HG03571 (cell line): Measurements from ENCODE around the gene SMCO2.

Experiments used
- ATAC-seq: cut with Tn5 transposase; IDR thresholded peaks from one replicate; pipeline ENCODE4 v1.9.1; 2021; ENCODE audit not compliant: unreplicated experiment

SMCO2 gene

DNA sequence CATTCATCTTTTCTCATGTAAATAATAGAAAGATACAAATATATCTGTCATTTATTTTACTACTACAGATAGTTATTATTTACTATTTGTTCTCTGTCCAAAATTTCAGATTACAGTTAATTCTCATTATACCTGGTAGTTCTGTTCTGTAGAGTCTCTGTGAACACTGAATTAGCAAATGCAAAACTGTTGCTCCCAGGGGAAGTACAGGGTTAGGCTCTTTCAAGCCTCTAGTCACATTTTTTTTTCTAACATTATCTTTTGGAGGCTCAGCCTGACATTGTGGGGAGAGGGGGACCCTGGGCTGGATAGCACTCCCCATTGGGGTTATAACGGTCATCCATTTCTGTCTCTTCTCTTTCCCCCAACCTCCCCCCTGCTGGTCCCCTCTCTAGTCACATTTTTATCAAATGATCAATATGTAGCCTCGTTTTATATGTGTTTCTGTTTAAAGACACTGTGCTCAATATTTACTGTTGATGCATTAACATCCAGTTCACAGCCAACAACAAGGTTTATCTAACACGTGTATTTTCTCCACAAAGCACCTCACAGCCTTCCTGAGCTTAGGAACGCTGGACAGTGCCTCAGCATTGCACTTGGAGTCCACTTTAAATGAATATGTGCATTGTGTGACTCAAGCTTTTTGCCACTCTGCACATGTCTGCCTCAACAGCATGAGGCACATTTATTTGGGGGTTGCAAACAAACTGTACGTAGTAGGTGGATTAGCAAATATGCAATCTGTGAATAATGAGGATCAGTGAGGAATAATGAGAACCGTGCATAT is 4.7 kb downstream of the SMCO2 start:
- no peak for ATAC-seq

GRCh38 chr12:27453421-27453820 is 6.9 kb downstream of the SMCO2 start:
- ATAC-seq = no peak

DNA sequence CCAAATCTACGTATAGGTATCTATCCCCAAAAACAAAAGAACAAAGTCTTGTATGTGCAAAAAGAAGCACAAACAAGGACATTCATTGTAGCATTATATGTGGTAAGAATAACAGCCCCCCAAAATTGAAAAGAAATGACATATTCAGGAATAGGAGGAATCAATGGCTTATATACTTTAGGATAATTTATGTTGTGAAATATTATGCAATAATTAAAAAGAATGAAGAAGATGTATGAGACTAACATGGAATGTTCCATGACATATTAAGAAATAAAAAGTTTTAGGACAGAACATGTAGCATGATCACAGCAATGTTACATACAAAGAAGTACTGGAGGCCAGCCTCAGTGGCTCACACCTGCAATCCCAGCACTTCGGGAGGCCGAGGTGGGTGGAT is 9.1 kb downstream of the SMCO2 start:
- no peak for ATAC-seq

DNA sequence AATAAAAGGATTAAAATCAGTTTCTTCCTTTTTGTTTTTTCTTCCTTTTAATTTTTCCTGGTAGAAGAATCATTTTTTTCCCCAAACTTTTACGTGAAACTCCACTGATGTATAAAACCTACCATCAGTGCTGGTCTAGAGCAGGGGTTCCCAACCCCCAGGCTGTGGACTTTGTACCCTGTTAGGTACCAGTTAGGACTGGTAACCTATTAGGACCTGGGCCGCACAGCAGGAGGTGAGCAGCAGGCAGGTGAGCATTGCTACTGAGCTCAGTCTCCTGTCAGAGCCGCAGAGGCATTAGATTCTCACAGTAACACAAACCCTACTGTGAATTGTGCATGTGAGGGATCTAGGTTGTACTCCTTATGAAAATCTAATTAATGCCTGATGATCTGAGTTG is 10.1 kb downstream of the SMCO2 start:
- no peak for ATAC-seq

- ATAC-seq = no peak
These were observed 14.0 kb downstream of the SMCO2 start for GRCh38 chr12:27460471-27460978.

- no peak for ATAC-seq
These were observed 15.7 kb downstream of the SMCO2 start for GRCh38 chr12:27462151-27462694.

GRCh38 chr12:27462851-27463250 is 16.3 kb downstream of the SMCO2 start:
- no peak for ATAC-seq

- ATAC-seq = no peak
These were observed 17.1 kb downstream of the SMCO2 start for GRCh38 chr12:27463511-27464219.

DNA sequence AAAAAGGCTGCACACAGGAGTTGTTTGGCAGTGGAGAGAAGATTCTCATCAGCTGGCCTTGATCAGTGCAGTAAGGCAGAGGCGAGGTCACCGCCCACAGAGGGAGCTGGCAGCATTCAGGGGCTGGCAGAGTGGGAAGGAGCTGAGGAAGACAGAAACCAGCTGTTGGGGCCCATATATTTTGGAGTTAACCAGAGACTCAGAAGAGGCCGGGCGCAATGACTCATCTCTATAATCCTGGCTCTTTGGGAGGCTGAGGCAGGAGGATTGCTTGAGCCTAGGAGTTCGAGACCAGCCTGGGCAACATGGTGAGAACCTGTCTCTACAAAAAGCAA is 17.7 kb downstream of the SMCO2 start:
- ATAC-seq = no peak

DNA sequence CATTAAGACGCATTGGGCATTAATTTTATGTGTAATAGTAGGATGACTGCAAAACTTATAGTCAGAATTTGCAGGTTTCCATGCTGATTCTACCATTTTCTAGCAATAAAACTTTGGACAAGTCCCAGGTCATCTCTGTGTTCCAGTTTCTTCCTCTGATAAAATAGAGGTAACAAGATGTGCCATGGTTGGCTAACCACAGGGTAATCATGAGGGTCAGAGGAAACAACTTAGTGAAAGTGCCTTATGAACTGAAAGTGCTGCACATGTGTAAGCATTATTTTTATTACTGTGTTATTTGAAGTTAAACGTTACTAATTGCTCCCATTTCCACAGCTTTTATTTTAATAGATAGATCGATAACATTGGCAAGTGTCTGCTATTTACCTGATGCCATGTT is 21.1 kb downstream of the SMCO2 start:
- ATAC-seq = peak; percentile 71

GRCh38 chr12:27468241-27468640 is 21.7 kb downstream of the SMCO2 start:
- no peak for ATAC-seq

- no peak for ATAC-seq
These were observed 22.7 kb downstream of the SMCO2 start for GRCh38 chr12:27469176-27469736.

DNA sequence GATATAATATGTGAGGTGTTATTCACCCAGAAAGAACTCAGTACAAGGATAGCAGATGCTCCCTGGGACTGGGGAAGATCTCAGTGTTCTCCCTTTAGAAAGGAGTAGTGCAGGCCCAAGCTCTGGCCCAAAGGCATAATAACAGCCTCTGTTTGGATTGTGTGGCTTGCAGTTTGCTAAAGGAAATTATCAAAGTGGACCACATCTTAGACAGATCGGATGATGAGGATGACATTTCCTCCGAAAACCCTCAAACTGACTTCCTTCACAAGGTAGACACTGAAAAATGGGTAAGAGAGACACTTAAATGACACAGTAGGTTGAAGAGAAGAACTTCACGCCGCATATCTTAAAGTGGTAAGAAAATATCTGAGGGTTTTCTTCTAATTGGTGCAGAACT is 26.1 kb downstream of the SMCO2 start:
- ATAC-seq = no peak

DNA sequence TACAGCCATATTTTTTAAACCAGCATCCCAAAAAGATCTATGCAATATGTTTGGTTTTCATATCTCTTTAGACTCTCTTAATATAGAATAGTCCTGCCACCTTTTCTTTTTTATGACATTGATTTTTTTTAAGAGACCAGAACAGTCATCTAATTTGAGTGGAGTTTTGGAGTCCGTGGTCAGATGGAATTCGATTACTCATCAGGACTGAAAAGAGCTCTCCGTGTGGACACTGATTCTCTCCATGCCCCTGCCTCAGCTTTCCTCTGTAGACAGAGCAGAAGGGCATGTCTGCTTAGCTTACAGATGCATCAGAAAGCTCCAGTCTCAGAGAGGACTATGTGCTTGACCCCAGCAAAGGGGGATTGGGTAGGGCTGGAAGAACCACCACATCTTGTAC is 27.8 kb downstream of the SMCO2 start:
- no peak for ATAC-seq

- no peak for ATAC-seq
These were observed 30.5 kb downstream of the SMCO2 start for GRCh38 chr12:27477049-27477448.

DNA sequence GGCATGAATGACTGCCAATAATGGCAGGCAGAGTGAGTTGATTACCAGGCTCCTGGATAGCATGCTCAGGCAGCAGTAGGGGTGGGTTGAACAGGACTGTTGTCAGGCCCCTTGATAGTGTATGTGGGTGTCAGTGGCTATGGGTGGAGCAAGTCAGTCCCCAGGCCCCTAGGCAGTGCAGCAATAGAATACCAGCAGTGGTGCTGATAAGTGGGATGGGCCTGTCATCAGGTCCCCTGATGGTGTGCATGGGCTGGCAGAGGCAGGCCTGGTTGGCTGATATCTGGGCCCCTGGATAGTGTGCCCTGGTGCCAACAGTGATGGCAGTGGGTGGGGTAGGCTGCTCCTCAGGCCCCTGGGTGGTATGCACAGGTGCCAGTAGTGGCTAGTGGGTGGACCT is 32.4 kb downstream of the SMCO2 start:
- no peak for ATAC-seq

DNA sequence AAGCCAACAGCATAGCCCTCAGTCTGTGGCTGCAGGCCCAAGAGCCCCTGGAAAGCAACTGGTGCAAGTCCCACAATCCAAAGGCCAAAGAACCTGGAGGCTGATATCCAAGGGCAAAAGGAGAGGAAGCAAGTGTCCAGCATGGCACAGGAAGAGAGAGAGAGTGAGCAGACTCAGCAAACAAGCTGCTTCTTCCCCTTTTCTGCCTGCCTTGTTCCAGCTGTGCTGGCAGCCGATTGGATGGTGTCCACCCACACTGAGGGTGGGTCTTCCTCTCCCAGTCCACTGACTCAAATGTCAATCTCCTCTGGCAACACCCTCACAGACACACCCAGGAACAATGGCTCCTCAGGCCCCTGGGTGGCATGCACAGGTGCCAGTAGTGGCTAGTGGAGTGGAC is 33.5 kb downstream of the SMCO2 start:
- no peak for ATAC-seq

DNA sequence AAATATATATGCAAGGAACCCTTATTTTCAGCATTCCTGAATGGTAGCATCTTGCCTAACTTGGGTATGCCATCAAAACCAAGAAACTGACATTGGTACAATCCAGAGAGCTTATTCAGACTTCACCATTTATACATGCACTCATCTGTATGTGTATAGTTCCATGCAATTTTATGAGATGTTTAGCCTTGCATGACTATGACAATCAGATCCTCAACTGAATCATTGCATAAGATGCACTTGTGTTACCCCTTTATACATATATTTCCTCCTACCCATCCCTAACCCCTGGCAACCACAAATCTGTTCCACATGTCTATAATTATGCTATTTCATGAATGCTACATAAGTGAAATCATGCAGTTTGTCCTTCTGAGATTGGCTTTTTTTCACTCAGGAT is 40.4 kb downstream of the SMCO2 start:
- no peak for ATAC-seq

GRCh38 chr12:27488479-27488878 is 41.9 kb downstream of the SMCO2 start:
- ATAC-seq = no peak

- no peak for ATAC-seq
These were observed 44.7 kb downstream of the SMCO2 start for GRCh38 chr12:27491226-27491625.

DNA sequence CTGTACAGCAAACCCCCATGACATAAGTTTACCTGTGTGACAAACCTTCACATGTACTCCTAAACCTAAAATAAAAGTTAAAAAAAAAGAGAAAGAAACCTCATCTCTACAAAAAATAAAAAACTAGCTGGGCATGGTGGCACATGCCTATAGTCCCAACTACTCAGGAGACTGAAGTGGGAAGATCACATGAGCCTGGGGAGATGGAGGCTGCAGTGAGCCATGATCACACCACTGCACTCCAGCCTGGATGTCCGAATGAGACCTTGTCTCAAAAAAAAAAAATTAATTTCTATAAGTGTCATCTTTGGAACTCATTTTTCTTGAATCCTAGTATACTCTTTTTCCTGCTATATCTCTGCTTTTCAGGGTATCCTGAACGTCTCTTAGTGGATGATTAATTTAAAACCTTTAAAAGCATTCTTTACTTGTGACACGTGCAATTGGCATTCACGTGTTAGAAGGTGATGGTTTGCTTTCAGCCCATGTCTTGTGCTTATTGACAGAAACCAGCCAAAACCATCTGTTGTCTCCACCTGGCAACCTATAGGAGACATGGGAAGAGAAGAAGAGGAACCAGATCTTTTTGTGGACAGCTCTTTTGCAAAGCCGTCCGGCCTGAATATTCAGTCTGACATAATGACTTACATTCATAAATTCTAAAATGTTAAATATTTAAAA is 46.9 kb downstream of the SMCO2 start:
- no peak for ATAC-seq
